NCI-H187 treated with DMSO at 0.1 percent for 48 hours (cell line): ENCODE measurements around the gene WDR31.
"Not testable (repeated sequence)": the region's sequence is repeated elsewhere in the genome, so short reads cannot be mapped to it uniquely, and the experiment has no call there.

Experiments used
- DNase-seq: peaks from one replicate; lab custom pipeline; 2025; lab: John Stamatoyannopoulos, UW

Gene WDR31

GRCh38 chr9:113298311-113298710 is 41.8 kb downstream of the WDR31 start:
- no peak for DNase-seq

DNA sequence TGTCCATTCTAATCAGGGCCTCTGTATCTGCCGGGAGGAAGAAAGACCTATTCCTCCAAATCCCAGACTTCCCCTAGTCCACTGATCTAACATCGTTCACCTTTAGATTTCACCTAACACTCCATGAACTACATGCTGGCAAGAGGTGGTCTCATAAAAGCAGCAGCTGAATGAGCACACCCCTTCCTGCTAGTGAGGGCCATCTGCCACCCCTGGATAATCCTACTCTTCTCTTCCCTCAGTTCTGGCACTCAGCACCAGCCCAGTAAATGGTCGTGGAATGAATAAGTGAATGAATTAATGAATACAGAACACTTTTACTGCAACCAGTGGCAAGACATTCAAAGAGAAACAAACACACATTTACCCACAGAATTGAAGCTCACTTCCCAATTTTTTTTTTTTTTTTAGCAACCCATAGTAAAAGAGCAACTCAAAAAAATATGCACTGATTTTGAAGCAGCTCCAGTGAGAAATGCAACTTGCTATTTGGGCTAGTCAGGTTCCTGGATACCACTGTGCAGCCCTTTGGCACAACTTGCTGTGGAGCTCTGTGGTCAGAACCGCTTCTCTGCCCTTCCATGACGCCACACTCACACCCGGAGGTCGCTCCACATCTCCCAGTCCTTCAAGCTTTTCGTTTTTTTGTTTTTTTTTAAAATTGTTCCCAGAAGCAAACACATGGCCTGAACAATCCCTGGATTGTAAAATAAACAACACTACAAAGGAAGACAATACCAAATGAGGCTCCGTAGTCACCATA is 43.1 kb downstream of the WDR31 start:
- DNase-seq = no peak

DNA sequence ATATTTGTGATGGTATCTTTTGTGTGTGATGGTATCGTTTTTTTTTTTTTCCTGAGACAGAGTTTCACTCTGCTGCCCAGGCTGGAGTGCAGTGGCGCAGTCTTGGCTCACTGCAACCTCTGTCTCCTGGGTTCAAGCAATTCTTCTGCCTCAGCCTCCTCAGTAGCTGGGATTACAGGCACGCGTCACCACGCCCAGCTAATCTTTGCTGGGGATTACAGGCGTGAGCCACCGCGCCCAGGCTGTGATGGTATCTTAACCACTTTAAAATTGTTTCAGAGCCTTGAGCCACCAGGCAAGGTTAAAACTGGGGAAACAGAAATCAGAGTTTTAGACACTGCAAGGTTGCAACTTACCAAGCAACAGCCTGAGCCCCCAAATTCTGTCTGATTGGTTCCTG is 43.8 kb downstream of the WDR31 start:
- DNase-seq = not testable (repeated sequence)

DNA sequence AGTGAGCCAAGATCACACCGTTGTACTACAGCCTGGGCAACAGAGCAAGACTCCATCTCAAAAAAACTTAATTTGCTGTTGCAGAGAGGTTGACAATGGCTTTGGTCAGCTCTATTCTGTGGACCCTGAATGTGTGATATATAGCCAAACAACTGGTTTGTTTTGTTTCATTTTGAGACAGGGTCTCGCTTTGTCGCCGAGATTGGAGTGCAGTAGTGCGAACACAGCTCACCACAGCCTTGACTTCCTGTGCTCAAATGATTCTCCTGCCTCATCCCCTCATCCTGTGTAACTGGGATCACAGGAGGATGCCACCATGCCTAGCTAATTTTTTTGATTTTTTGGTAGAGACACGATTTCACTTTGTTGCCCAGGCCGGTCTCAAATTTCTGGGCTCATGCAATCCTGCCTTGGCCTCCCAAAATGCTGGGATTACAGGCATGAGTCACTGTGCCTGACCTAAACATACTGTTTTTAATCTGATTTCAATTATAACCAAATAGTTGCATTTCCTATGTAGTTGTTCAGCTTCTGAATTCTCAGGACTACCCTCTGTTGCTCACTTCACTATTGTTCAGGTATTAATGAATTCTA is 46.7 kb downstream of the WDR31 start:
- DNase-seq = no peak

- no peak for DNase-seq
Measured at GRCh38 chr9:113290052-113290607, 49.9 kb downstream of the WDR31 start.

- DNase-seq = no peak
Measured at GRCh38 chr9:113289091-113289490, 51.0 kb downstream of the WDR31 start.

DNA sequence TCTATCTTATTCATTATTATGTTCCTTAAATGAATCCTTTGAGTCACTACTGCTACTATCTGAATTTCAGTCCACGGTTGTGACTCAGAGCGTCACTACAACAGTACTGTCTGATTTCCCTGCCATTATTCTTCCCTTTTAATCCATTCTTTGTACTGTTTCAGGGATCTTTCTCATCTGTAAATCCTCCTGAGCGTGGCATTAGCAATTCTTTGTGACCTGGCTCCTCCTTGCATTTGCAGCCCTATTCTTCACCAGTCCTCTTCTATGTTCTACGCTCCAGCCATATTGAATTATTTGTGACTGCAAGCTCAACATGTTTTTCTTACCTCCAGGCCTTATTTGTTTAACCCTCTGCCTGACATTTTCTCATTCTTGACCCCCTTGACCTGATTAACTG is 58.7 kb downstream of the WDR31 start:
- DNase-seq = no peak

- no peak for DNase-seq
Measured at GRCh38 chr9:113278840-113279239, 61.2 kb downstream of the WDR31 start.

- peak; percentile 87 for DNase-seq
Measured at GRCh38 chr9:113275157-113276131, 64.6 kb downstream of the WDR31 start, which contains the start of the genes CDC26 and PRPF4. Gene CDC26, minus strand, starts transcription at chr9:113275572. Its CDS starts 3,065 bp downstream, at chr9:113272507. Gene PRPF4, plus strand, starts transcription at chr9:113275658. Its CDS starts 86 bp downstream, at chr9:113275744.

- DNase-seq = no peak
Measured at GRCh38 chr9:113274474-113275156, 65.5 kb downstream of the WDR31 start.

GRCh38 chr9:113269871-113270270 is 70.2 kb downstream of the WDR31 start:
- no peak for DNase-seq

GRCh38 chr9:113269355-113269754 is 70.7 kb downstream of the WDR31 start:
- DNase-seq = no peak

DNA sequence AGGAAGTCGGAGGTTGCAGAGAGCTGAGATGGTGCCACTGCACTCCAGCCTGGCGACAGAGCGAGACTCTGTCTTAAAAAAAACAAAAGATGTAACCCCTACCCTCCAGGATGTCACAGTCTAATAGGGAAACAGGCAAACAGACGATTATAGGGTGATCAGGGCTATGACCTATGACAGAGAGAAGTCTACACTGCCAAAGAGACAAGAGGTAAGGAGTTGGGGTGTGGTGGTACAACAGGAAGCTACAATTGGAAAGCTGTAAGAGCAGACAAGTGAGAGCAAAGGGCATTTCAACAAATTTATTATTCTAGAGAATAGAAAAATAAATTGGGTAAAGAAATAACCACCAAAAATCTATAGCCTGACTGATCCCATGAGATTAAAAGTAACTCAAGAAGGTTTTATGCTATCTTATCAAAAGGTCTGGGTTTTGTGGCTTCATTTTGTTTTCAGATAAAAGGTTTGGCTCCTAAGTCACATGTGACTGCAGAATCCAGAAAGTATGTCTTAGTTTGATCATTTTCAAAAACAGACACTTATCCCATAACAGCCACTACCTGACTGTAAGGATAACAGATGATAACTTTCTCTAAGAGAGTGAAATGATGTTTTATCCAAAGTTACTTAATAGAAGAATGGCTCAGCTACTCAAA is 72.0 kb downstream of the WDR31 start:
- DNase-seq = no peak

DNA sequence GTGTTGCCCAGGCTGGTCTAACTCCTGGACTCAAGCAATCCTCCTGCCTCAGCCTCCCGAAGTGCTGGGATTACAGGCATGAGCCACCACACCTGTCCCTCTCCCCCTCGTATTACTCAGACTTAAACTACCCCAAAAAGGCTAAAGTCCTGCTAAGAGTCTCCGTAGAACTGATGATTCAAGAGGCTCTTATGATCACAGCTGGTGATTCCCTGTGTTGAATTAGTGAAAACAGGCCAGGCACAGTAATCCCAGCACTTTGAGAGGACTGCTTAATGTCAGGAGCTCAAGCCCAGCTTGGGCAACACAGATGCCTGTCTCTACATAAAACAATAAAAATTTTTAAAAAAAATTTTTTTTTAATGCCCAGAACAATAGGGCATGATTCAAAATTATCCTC is 73.9 kb downstream of the WDR31 start:
- DNase-seq = no peak
